Fibroblast of mammary gland (primary cell): ENCODE results near the gene PPP2R1B.

Source experiments
- DNase-seq: peaks from one replicate; pipeline ENCODE4 v3.0.0-alpha.2; 2010; ENCODE audit warnings: low read depth
- H3K4me3 ChIP-seq: 2 replicates; pipeline ENCODE4 v1.5.1; 2011; ENCODE audit warnings: low read depth, mild to moderate bottlenecking, low read length, moderate library complexity; ENCODE audit not compliant: control insufficient read depth
- CTCF ChIP-seq: conservative IDR thresholded peaks from 2 replicates; pipeline ENCODE4 v1.5.1; 2011; ENCODE audit warnings: low read depth, low read length, inconsistent platforms; ENCODE audit not compliant: control insufficient read depth, insufficient read depth

The PPP2R1B gene

GRCh38 chr11:111714522-111714921 is 51.7 kb downstream of the PPP2R1B start:
- no peak for DNase-seq
- no peak for TF ChIP-seq CTCF

DNA sequence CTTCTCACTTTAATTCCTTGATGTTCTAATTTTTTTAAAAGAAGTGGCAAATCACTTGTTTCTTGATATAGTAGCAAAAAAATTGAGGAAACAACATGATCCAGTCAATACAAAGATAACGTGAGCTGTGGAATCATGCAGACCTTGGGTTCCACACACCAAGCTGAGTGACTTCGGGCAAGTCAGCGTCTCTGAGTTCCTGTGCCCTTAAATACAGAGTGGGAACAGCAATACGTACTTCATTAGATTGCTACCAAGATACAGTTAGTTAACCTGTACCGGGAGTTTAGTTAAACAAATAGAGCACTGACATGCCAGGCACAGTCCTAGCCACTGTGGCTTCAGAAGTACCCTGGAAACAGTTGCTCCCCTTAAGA is 58.5 kb downstream of the PPP2R1B start:
- no peak for TF ChIP-seq CTCF
- H3K4me3 ChIP-seq = no peak overlapping the region
- DNase-seq = no peak

More at GRCh38 chr11:111714522-111714921, 51.7 kb downstream of the PPP2R1B start:
- H3K4me3 ChIP-seq = no peak overlapping the region

- peak; percentile 74 for DNase-seq
- no peak for TF ChIP-seq CTCF
- H3K4me3 ChIP-seq = no peak overlapping the region
Measured at GRCh38 chr11:111707039-111707690, 59.0 kb downstream of the PPP2R1B start.

GRCh38 chr11:111703576-111703975 is 62.6 kb downstream of the PPP2R1B start:
- H3K4me3 ChIP-seq = no peak overlapping the region
- TF ChIP-seq CTCF = no peak
- no peak for DNase-seq

GRCh38 chr11:111702623-111703022 is 63.6 kb downstream of the PPP2R1B start:
- TF ChIP-seq CTCF = no peak
- no peak for DNase-seq
- no peak overlapping the region for H3K4me3 ChIP-seq

- TF ChIP-seq CTCF = no peak
- no peak overlapping the region for H3K4me3 ChIP-seq
- DNase-seq = no peak
Measured at GRCh38 chr11:111700162-111700561, 66.0 kb downstream of the PPP2R1B start.
